Activated CD8-positive, alpha-beta memory T cell treated with anti-CD3 and anti-CD28 coated beads for 48 hours (primary cell): ENCODE measurements around the gene PDE10A.
"Not testable (repeated sequence)": the region's sequence is repeated elsewhere in the genome, so short reads cannot be mapped to it uniquely, and the experiment has no call there.

ENCODE experiments used
- DNase-seq, 3 experiments: peaks; one replicate each; pipeline ENCODE4 v3.0.0-alpha.2; 2020; ENCODE audit warnings: low read depth in 2 of 3, low spot score in 2 of 3

The PDE10A gene

DNA sequence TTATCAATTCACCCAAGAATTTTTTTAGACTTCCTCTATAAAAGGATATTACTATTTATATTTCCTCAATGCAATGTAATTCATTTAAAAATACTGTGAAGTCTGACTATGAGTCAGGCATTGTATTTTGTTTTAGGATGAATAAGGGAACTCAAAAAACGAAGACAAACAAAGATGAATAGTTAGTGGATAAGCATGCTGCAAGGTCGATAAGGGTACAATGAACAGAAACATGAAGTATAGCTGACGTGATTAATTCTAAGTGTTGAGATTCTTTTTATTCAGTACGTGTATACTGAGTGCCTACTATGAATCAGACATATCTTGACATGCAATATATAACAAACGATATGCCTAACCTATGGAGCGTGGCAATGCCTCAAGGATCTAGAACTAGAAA is 105.4 kb downstream of the PDE10A start:
- DNase-seq: no peak

DNA sequence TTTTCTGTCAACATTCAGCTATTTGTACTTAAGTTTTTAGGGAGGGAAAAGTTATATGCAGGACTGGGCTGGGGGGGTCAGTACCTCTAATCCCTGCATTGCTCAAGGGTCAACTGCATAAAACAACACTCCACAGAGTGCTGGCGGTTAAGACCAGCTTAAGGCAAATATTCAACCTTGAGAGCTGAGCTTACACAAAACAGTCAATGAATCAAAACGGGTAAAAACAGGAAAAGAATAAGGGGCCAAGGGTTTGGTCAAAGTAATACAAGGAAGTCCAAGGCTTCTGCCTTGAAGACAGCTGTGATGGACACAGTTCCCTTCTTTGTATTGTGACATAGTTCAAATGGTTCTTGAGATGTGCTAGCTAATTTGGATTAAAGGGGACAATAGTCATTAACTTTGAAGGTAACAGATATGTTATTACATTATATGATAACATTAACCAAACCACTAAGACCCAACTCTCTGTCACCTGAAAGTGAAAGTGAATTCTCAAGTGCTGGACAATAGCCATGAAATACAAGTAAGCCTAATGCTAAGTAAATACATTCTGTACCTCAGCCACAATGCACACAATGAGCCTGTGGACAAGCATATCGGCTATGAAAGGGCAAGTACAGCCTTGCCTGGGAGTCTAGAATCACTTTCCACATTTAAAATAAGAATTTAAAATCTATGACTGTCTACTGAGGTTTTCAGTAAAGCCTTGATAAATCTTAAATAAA is 106.8 kb downstream of the PDE10A start:
- no peak for DNase-seq

DNA sequence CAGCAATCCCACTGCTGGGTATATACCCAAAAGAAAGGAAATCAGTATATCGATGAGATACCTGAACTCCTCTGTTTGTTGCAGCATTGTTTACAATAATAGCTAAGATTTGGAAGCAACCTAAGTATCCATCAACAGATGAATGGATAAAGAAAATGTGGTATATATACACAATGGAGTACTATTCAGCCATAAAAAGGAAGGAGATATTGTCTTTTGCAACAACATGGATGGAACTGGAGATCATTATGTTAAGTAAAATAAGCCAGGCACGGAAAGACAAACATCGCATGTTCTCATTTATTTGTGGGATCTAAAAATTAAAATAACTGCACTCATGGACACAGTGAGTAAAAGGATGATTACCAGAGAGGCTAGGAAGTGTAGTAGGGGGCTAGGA is 108.4 kb downstream of the PDE10A start:
- not testable (repeated sequence) for DNase-seq

DNA sequence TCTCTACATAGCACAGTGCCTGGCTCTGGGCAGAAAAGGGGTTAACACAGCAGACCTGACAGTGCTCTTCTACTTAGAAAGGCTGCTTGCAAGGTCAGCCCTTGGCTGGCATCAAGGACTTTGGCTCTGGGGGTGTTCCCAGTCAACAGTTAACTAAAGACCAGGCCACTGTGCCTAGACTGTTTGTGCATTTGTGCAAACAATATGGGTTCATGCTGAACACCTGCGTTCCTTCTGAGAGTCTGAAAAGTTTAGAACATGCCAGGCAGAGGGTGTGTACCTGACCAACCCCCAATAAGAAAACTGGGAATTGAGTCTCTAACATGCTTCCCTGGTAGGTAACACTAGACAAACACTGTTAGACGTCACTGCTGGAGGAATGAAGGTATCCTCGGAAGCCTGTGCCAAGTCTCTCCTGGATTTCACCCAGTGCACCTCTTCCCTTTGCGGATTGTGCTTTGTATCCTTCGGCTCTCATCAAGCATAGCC is 110.7 kb downstream of the PDE10A start:
- no peak for DNase-seq

DNA sequence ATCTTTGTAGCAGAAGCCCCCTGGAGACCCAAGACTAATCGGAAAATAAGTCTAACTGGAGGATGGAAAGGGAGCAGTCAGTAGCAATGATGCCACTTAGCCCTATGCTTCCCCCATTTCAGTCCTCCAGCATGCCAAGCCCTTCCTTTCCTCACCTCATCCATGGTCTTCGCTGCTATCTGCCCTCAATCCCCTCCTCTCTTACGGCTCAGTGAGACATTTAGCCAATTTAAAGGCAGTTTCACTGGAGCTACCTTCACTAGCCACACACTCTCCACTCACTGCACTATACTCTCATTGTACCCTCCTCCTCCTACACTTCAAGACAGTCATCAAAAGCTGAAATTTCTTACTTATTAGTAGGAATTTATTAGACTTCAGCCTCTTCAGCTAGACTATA is 111.2 kb downstream of the PDE10A start:
- DNase-seq: no peak

DNA sequence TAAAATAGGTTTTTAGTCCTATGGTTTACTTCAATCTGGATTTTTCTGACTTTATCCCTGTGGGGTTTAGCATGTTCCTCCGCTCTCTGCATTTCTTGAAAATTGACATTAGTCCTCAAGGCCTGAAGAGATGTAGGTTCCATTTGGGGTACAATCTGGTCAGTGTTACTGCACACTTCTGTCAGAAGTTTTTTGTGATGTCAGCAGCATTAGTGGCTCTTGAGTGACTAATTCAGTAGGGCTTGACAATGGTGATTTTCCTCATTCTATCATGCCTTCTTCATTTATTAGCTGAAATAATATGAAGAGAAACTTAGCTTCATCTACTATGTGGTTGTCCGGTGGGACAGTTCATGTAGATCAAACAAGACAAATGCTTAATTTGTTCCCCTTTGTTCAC is 114.6 kb downstream of the PDE10A start:
- no peak for DNase-seq

DNA sequence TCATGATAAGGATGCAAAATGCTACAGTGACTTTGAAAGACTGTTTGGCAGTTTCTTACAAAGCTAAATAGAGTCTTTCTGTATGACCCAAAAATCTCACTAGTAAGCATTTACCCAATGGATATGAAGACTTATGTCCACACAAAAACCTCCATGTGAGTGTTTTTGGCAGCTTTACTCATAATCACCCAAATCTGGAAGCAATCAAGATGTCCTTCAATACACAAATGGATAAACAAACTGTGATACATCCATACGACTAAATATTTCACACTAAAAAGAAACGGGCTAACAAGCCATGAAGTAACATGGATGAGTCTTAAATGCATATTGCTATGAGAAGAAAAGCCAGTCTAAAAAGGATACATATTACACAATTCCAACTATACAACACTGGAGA is 117.2 kb downstream of the PDE10A start:
- no peak for DNase-seq

DNA sequence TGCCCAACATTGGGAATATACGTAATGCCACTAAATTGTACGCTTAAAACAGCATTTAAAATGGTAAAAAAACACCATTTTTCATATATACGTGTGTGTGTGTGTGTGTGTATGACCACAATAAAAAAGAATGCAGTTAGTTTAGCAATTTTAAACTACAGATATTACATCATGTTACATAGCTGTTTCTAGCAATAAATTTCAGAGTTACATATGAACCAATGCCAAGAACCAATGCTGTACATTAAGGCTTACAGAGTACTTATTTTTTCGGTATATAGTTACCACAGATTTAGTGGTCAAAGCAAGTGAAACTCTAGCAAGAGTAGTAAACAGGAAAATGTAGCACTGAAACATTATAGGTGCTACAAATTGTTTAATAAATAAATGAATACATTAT is 119.3 kb downstream of the PDE10A start:
- DNase-seq: no peak

DNA sequence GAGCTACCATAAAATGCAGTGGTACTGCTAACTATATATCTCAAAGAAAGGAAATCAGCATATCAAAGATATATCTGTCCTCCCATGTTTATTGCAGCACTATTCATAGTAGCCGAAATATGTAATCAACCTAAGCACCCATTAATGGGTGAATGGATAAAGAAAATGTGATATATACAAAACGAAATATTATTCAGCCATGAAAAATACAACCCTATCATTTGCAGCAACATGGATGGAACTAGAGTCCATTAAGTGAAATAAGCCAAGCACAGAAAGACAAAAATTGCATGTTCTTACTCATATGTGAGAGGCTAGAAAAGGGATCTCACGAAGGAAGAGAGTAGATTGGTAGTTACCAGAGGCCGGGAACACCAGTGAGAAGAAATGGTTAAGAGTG is 126.1 kb downstream of the PDE10A start:
- no peak for DNase-seq

DNA sequence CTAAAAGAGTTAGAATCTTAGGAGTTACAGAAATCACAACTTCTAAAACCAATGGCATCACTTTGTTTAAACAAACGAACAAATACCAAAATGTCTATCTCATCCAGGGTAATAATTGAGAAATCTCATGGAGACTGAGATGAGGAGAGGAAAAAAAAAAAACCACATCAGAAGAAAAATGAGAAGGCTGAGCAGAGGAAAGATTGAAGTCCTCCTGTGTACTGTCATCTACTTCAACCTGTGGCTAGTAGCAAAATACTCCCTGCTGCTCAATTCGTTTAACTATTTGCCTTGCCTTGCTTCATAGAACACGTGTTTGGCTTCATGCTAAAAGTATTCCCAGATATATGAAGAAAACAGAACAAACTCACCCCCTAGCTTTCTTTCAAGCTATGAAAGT is 143.7 kb downstream of the PDE10A start:
- DNase-seq: no peak

DNA sequence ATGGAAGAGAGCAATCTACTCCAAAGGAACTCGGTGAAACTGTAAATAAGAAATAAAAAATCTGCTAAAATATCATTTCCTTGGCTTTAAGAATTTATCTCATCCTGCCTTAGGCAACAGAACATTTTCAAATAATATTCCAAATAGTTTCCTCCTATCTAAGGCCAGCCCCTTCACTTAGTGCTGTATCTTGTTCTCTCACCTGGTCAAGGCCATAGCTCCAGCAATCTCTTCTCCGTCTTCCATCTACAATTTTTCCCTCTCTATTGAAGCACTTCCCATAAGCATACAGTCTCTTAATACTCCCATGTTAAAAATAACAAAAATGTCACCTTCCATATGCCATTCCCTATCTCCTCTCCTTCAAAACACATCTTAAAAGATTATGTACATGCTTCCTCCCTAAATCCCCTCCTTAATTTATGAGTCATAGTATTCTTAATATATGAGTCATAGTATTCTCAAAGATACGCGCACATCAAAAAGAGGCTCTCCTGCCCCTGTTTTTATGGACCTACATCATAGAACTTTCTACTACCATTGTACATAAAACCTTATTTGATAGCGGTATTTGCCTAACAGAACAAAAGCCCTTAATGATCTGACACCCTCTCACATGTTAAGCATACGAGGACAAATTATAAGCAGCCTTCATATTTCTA is 146.9 kb downstream of the PDE10A start:
- no peak for DNase-seq

DNA sequence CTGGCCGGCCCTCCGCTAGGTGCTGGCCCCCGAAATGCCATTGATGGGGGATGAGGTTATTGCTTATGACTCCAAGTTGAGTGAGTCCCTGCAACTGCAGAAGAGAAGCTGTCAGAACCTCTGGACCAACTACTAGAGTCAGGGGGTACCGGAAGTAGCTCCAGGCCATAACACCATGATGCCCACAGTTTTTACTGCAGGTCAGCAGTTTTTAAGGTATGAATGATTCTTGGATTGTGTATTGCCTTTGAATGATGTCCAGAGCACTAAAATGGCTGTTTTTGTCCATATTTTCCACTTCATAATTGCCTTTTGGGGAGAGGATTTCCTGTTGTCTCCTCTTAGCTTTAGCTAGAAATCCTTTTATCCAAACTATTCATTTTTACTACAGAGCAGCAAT is 148.4 kb downstream of the PDE10A start:
- no peak for DNase-seq

DNA sequence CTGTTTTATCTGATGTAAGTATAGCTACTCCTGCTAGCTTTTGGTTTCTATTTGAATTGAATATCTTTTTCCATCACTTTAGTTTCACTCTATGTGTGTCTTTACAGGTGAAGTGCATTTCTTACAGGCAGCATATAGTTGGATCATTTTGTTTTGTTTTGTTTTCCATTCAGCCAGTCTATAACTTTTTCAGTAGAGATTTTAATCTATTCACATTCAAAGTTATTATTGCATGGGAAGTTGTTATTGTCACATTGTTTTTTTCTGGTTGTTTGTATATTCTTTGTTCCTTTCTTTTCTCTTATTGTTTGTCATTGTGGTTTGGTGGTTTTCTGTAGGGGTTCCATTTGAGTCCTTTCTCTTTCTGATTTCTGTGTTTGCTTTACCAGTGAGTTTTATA is 151.2 kb downstream of the PDE10A start:
- DNase-seq: no peak

DNA sequence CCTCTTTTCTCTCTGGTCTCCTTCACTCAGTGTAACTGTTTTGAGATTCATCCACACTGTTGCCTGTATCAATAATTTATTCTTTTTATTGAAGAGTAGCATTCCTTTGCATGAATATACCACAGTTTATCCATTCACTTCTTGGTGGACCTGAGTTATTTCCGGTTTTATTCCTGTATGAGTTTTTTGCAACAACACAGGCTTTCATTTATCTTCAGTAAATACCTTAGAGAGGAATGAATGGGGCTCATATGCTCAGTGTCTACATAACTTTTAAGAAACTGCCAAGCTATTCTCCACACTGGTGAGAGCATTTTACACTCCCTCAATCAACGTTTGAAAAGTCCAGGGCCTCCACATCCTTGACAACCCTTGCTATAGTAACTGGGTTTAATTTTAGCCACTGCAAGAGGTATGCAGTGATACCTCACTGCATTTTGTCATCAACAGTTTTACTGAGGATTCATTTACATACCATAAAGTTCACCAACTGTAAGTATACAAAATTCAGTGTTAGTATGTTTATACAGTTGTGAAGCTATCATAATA is 154.6 kb downstream of the PDE10A start:
- no peak for DNase-seq

DNA sequence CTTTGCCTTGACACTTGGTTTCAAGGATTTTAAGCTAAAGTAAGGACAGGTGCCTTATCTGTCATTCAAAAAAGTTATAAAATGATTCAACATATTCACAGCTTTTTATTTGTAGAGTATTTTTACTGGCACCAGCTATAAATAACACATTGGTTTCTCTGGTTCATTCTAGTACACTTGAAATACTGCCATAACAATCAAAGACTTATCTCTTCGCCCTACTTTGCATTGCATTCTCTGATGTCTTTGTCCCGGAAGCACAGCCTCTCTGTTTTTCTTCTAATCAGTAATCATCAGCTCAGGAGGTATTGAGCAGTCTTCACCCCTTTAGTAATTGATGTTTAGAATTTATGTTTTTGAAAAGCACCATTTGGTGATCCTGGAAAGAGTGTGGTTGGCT is 156.4 kb downstream of the PDE10A start:
- DNase-seq: no peak

DNA sequence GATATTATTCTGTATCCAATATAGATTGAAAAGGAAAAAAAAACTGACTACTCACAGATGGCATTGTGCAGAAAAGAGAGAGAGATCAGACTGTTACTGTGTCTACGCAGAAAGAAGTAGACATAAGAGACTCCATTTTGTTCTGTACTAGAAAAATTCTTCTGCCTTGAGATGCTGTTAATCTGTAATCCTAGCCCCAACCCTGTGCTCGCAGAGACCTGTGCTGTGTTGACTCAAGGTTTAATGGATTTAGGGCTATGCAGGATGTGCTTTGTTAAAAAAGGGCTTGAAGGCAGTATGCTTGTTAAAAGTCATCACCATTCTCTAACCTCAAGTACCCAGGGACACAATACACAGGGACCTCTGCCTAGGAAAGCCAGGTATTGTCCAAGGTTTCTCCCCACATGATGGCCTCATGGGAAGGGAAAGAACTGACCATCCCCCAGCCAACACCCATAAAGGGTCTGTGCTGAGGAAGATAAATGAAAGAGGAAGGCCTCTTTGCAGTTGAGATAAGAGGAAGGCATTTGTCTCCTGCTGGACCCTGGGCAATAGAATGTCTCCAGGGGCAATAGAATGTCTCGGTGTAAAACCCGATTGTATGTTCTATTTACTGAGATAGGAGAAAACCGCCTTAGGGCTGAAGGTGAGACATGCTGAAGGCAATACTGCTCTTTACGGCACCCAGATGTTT is 162.7 kb downstream of the PDE10A start:
- not testable (repeated sequence) for DNase-seq

DNA sequence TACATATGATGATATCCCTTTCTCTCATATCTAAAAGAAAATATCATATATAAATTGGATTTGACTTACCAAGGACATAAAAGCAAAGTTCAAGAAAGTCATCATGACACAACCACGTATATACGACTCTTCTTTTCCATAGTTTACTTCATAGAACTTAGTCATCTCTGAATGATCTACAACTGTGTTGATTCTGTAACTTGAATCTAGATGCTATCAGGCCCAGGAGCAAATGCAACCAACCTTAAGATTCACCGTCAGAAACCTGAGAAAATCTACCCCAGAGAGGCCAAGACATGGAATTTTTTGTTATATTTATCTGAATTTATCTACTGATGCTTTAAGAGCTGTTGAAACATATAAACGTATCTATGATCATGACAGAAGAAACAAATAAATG is 165.6 kb downstream of the PDE10A start:
- DNase-seq: no peak

DNA sequence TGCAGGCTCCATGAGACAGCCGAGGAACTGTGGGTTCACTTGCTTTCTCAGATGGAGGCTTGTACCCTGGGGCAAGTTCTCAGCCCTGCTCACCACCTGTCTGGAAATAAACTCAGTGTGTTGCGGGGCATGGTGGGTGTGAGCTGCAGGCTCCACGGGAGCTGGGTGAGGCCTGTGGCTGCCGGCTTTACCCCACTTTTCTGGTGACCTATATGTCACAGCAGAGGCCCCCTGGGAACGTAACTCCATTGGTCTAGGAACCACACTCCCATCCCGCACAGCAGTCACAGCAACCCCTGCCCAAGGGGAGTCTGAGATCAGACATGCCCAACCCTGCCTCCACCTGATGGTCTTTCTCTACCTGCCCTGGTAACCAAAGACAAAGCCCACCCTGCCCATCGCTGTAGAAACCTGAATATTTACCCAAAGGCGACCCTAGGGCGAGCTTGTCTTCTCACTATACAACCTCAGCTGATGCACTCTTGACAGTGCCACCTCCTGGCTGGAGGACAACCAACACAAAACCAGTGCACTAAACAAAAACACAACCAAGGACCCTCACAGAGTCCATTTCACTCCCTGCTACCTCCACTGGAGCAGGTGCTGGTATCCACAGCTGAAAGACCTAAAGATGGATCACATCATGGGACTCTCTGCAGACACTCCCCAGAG is 174.3 kb downstream of the PDE10A start:
- no peak for DNase-seq

DNA sequence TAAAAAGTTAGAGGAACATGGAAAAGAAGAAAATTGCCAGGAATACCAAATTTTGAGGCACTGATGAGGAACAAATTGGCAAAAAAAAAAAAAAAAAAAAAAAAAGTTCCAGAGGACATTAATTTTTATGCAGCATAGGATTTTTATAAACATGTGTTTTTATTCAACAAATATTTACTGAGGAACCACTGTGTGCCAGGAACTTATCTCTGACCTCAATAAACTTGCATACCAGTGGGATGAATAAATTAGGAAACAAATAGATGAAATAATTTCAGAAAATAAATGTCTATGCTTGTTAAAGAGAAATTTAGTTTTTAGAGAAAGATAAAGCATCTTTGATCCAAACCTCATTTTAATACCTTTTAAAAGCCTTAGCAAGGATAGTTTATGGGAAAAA is 175.1 kb downstream of the PDE10A start:
- DNase-seq: no peak

DNA sequence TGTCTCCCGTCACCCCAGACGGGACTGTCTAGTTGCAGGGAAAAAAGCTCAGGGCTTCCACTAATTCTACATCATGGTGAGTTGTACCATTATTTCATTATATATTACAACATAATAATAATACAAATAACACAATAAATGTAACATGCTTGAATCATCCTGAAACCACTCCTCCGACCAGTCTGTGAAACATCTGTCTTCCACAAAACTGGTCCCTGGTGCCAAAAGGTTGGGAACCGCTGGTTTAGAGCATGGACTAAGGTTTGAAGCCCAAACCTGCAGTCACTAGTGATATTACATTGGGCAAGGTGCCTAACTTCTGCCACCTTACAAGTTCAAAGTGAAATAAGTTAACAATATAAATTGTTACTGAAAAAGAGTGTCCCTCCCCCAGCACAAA is 175.7 kb downstream of the PDE10A start:
- DNase-seq: no peak
